Astrocyte of the cerebellum (primary cell): ENCODE data around the gene TGFBR3.

ENCODE experiments used
- DNase-seq: peaks from one replicate; pipeline ENCODE4 v3.0.0-alpha.2; 2011; ENCODE audit warnings: low read depth
- H3K4me3 ChIP-seq: 2 replicates; pipeline ENCODE4 v1.5.1; 2011; ENCODE audit warnings: mild to moderate bottlenecking, low read depth, low read length, moderate library complexity
- in situ Hi-C: cut with HindIII; loops from 2 replicates; pipeline ENCODE4 v1.10.0; 2017; ENCODE audit warnings: low sequenced_read_pairs
- TF ChIP-seq, protein P1 (sequence below): IDR thresholded peaks from 2 replicates; pipeline ENCODE4 v1.5.1; 2012; ENCODE audit warnings: low read length, low read depth, moderate library complexity, mild to moderate bottlenecking; ENCODE audit errors: missing control alignments

Gene TGFBR3

DNA sequence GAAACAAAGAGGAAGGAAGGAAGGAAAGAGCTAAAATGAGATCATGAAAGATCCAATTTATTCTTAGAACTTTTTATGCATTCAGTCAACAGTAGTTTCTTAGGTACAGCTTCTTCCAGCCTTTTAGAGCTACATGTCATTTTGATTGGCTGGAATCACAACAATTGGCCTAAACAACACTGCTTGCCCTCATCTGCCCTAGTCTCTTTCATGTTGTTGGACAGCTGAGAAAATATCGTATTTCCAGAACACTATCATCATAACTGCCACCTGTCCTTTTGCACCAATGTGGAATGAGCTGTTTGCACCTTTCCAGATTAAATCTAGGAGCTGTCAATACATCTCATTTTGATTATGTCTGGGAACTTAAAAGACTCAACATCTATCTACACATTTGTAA, 161.7 kb downstream of the TGFBR3 start:
- TF ChIP-seq, protein P1, sequence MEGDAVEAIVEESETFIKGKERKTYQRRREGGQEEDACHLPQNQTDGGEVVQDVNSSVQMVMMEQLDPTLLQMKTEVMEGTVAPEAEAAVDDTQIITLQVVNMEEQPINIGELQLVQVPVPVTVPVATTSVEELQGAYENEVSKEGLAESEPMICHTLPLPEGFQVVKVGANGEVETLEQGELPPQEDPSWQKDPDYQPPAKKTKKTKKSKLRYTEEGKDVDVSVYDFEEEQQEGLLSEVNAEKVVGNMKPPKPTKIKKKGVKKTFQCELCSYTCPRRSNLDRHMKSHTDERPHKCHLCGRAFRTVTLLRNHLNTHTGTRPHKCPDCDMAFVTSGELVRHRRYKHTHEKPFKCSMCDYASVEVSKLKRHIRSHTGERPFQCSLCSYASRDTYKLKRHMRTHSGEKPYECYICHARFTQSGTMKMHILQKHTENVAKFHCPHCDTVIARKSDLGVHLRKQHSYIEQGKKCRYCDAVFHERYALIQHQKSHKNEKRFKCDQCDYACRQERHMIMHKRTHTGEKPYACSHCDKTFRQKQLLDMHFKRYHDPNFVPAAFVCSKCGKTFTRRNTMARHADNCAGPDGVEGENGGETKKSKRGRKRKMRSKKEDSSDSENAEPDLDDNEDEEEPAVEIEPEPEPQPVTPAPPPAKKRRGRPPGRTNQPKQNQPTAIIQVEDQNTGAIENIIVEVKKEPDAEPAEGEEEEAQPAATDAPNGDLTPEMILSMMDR = no peak

DNA sequence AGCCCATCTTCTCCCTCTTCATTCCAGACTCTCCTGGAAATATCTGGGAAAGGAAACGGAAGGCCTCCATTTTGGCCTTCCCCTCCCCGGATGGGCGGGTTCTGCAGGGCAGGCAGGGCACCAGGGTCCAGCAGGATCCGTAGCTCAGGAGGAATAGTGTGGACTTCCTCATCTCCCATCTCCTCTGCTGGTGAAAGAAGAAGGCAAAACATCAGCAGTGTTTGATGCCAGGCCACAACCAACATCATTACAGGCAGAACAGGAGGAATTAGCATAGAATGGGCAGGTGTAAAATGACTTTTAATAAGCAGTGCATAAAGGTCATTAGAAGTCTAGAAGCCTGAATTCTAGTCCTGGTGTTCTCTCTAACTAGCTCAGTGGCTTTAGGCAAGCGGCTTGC, 165.9 kb downstream of the TGFBR3 start:
- no peak overlapping the region for H3K4me3 ChIP-seq
- no peak for DNase-seq
- TF ChIP-seq, protein P1 = no peak
- in situ Hi-C loops = no loop called here

More for the DNA sequence above, 161.7 kb downstream of the TGFBR3 start:
- DNase-seq = no peak
- in situ Hi-C loops = no loop called here
- H3K4me3 ChIP-seq = no peak overlapping the region

DNA sequence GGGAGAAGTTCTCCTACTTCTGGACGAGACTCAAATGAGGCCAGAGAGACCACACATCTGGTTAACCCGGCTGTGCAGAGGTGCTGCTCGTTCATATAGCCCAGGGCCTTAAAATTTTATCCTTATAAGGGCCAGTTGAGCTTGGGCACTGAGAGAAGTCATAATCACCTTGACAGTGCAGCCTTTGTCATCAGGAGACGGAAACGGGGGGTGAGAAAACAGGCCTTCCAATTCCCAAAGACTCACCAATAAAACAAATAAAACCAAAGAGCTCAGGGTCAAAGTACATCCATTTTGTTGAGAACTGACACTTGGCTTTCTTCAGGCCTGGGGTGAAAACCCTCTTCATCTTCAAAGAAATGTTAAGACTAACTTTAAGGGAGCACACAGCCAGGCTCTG, 167.1 kb downstream of the TGFBR3 start:
- no peak for DNase-seq
- no peak overlapping the region for H3K4me3 ChIP-seq
- TF ChIP-seq, protein P1 = no peak
- in situ Hi-C loops = no loop called here

DNA sequence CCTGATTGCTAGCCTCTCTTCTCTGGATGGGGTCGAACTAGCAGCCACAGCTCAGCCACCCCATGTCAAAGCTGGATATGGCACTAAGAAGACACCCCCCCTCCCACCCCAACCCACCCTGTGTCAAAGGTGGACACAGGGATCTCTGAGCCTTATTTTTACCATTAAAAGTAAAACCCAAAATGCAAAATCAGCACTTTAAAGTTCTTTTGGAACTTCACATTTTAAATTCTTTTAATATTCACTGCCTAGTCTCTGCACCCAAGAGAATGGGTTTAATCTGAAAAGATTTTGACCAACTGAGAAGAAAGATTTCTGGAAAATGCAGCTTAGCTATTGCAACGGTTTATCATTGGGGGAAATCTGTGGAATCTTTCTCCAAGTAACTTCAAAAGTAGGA, 167.6 kb downstream of the TGFBR3 start:
- in situ Hi-C loops = no loop called here
- no peak overlapping the region for H3K4me3 ChIP-seq
- DNase-seq = no peak
- TF ChIP-seq, protein P1 = no peak

DNA sequence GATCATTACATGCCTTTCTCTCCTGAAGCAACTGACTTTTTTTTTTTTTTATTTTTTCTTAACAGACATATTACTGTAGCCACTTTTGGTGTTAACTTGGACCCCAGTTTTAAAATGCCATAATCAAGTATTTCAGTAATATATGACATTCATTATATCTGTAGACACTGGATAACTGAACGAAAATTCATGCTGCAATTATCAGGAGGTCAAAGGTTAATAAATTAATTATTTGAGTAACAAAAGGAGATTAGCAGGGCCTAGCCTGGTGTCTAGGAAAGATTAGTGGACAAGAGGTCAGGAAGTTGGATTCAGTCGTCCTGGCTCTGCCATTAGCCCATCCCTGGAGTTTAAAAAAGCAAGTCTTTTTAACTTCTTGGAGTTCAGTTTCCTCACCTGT, 168.1 kb downstream of the TGFBR3 start:
- no peak for DNase-seq
- no peak overlapping the region for H3K4me3 ChIP-seq
- in situ Hi-C loops = no loop called here
- TF ChIP-seq, protein P1 = no peak

DNA sequence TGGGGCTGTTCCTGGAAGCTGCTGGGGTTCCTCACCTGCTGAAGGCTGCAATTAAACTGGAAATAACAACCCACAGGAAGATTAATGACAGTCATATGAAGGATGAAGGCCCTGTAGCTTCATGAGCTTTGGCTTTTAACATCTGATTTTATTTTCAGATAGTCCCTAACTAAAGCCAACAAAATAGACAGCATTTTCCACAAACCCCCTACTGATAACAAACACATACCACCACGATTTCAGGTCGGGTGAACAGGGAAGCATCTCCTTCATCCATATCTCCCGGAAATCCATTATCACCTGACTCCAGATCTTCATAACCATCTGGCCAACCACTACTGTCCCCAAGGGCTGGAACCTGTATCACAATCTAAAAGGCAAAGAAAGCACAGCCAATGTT, 169.6 kb downstream of the TGFBR3 start:
- no peak overlapping the region for H3K4me3 ChIP-seq
- TF ChIP-seq, protein P1 = no peak
- DNase-seq = no peak
- in situ Hi-C loops = no loop called here
